Spleen (tissue), 11 donors: ENCODE measurements around the gene SCGB1D1. TPM values are rescaled to one million over a fixed set of nuclear protein-coding genes. Genes with fewer than 3 reads are reported as not detected.

Experiments
- DNase-seq: peaks from one replicate; pipeline ENCODE4 v3.0.0-alpha.2; 2020
- H3K27ac ChIP-seq, 8 donors: fragments of 200-600 bp; sonication (generic) in 7 of 8; 1 replicate in 4 of 8; 2 replicates in 4 of 8; pipeline versions ENCODE4 v1.5.0 to v1.8.0; 2016 to 2021; ENCODE audit warnings: inconsistent platforms in 4 of 8, mild to moderate bottlenecking in 4 of 8, moderate library complexity in 1 of 8
- H3K27me3 ChIP-seq, 7 donors: fragments of 200-600 bp; sonication (generic) in 6 of 7; replicated peaks in 1 of 7; 1 replicate in 4 of 7; 2 replicates in 3 of 7; pipeline versions ENCODE4 v1.5.0 to v1.8.0; 2016 to 2021; ENCODE audit warnings: inconsistent platforms in 3 of 7, mild to moderate bottlenecking in 1 of 7
- H3K36me3 ChIP-seq, 6 donors: fragments of 200-600 bp; sonication (generic) in 5 of 6; 1 replicate in 4 of 6; 2 replicates in 2 of 6; pipeline versions ENCODE4 v1.5.0 to v1.8.0; 2016 to 2021; ENCODE audit warnings: inconsistent platforms in 2 of 6
- H3K4me1 ChIP-seq, 6 donors: fragments of 200-600 bp; sonication (generic) in 5 of 6; 1 replicate in 3 of 6; 2 replicates in 3 of 6; pipeline versions ENCODE4 v1.5.0 to v1.8.0; 2016 to 2021; ENCODE audit warnings: inconsistent platforms in 3 of 6
- H3K4me3 ChIP-seq, 8 donors: fragments of 200-600 bp; sonication (generic) in 7 of 8; 1 replicate in 4 of 8; 2 replicates in 4 of 8; pipeline versions ENCODE4 v1.5.0 to v1.8.0; 2016 to 2021; ENCODE audit warnings: inconsistent platforms in 4 of 8, mild to moderate bottlenecking in 4 of 8, moderate library complexity in 2 of 8
- H3K9me3 ChIP-seq, 8 donors: fragments of 200-600 bp; sonication (generic) in 7 of 8; 1 replicate in 4 of 8; 2 replicates in 4 of 8; pipeline versions ENCODE4 v1.5.0 to v1.8.0; 2016 to 2021; ENCODE audit warnings: inconsistent platforms in 4 of 8
- CTCF ChIP-seq, 11 experiments: fragments of 200-600 bp in 7 of 11; fragments of 450-650 bp in 4 of 11; sonication (generic) in 4 of 11; IDR thresholded peaks in 8 of 11; conservative IDR thresholded peaks in 3 of 11; 1 replicate in 7 of 11; 2 replicates in 4 of 11; pipeline versions ENCODE4 v1.4.0 to v1.8.0; 2016 to 2021; ENCODE audit warnings: antibody characterized with exemption in 11 of 11, inconsistent platforms in 4 of 11, mild to moderate bottlenecking in 1 of 11
- POLR2A ChIP-seq, 3 donors: fragments of 450-650 bp; IDR thresholded peaks; one replicate each; pipeline ENCODE4 v1.5.1; 2017; ENCODE audit warnings: antibody characterized with exemption in 3 of 3, mild to moderate bottlenecking in 1 of 3
- POLR2AphosphoS5 ChIP-seq, 3 donors: sonication (generic); formaldehyde crosslinking; IDR thresholded peaks; one replicate each; pipeline ENCODE4 v1.5.1; 2017; ENCODE audit warnings: antibody characterized with exemption in 3 of 3
- WGBS, 5 donors: extraction: QIAGEN DNeasy Blood & Tissue Kit in 3 of 5; methylation state at CpG; one replicate each; pipeline versions ENCODE4 v1.1.5 to v1.1.7; 2013 to 2018; 5-methylcytosine and 5-hydroxymethylcytosine counted together
- intact Hi-C: fragments of 100-400 bp; cut with DNase I; formaldehyde crosslinking; loops from one replicate; pipeline ENCODE4 v1.15.0; 2023; ENCODE audit warnings: low total_unique reads
- polyA plus RNA-seq, 3 donors: library from polyadenylated mRNA; stranded (reverse); fragments of 200-250 nt; gene quantifications; one replicate each; pipeline ENCODE4 v1.2.1, GENCODE V29; 2013
- total RNA-seq, 7 donors: library from RNA; depleted of rRNA in 3 of 7; stranded (reverse); fragments of >200 nt in 3 of 7; fragmentation: NEBNext Ultra II Directional in 4 of 7; extraction: Animal tissue kit (Norgen Biotek cat#: 25700) in 4 of 7; gene quantifications; one replicate each; pipeline versions ENCODE4 v1.1.0 to v1.2.1, GENCODE V29; 2016 to 2021
- donor health status: healthy with polysubstance abuse.
- donor health status: DM: no; HTN: no; CAD: no; lungs with moderate emphysema.
- donor health status: DM: no; HTN: no; CAD: no.
- donor health status: Bipolar disorder and iron deficiency.
- donor health status: healthy.
- donor health status: DM: no; HTN: no; CAD: no.
- donor health status: DM: yes; HTN: yes; CAD: no.

Gene SCGB1D1
- total and polyA plus RNA-seq, 10 donors = not detected

GRCh38 chr11:62152245-62153086 lies 37.5 kb upstream of the SCGB1D1 start:
- intact Hi-C loops = loop anchor here (10.0 kb wide), 1 partner anchor 62 kb away; no protein-coding TSS in a partner anchor
- peaks cover 3 to 70% (median 53%) of the 10 kb centered on the region in 6 donors for H3K36me3 ChIP-seq
- no peaks in the 10 kb centered on the region for H3K9me3 ChIP-seq
- DNase-seq = peak; percentile 50
- WGBS, 5 donors = 90 to 94% (median 92%) methylated on average over 11 to 14 of the region's 14 CpGs
- H3K27ac ChIP-seq = no peak overlapping the region
- no peak overlapping the region for H3K4me3 ChIP-seq
- no peaks in the 10 kb centered on the region for H3K27me3 ChIP-seq
- H3K4me1 ChIP-seq = no peaks in the 10 kb centered on the region
- TF ChIP-seq CTCF (IDR thresholded peaks at IDR 0.05 in 8 of 11, conservative IDR thresholded peaks at IDR 0.05 in 3 of 11) (no peak), POLR2AphosphoS5 (IDR thresholded peaks at IDR 0.05) (no peak), POLR2A (IDR thresholded peaks at IDR 0.05) (no peak)

- Histone ChIP-seq H3K36me3 (peaks cover 3 to 65% (median 47%) of the 10 kb centered on the region in 6 donors), H3K27ac (no peak overlapping the region), H3K4me1 (no peaks in the 10 kb centered on the region), H3K4me3 (no peak overlapping the region), H3K27me3 (no peaks in the 10 kb centered on the region), H3K9me3 (no peaks in the 10 kb centered on the region)
- TF ChIP-seq POLR2A (IDR thresholded peaks at IDR 0.05) (no peak), POLR2AphosphoS5 (IDR thresholded peaks at IDR 0.05) (no peak), CTCF (IDR thresholded peaks at IDR 0.05 in 8 of 11, conservative IDR thresholded peaks at IDR 0.05 in 3 of 11) (no peak)
- intact Hi-C loops = loop anchor here (10.0 kb wide), 1 partner anchor 62 kb away; no protein-coding TSS in a partner anchor
- DNase-seq = no peak
- 79 to 88% (median 81%) methylated on average over 2 of the region's 2 CpGs for WGBS, 5 donors
Measured at GRCh38 chr11:62153087-62153395, 37.0 kb upstream of the SCGB1D1 start.

GRCh38 chr11:62153617-62154016 lies 36.4 kb upstream of the SCGB1D1 start:
- intact Hi-C loops = loop anchor here (10.0 kb wide), 1 partner anchor 61 kb away; no protein-coding TSS in a partner anchor

More at GRCh38 chr11:62153617-62154016, 36.4 kb upstream of the SCGB1D1 start:
- peak; percentile 10 for DNase-seq
- H3K36me3 ChIP-seq = peaks cover 0 to 59% (median 41%) of the 10 kb centered on the region in 6 donors
- H3K27ac ChIP-seq = no peak overlapping the region
- TF ChIP-seq POLR2A (IDR thresholded peaks at IDR 0.05) (no peak), CTCF (IDR thresholded peaks at IDR 0.05 in 8 of 11, conservative IDR thresholded peaks at IDR 0.05 in 3 of 11) (no peak), POLR2AphosphoS5 (IDR thresholded peaks at IDR 0.05) (no peak)
- 63 to 86% (median 81%) methylated on average over 3 of the region's 3 CpGs for whole genome bisulfite sequencing, 5 donors
- H3K9me3 ChIP-seq = no peaks in the 10 kb centered on the region
- H3K27me3 ChIP-seq = no peaks in the 10 kb centered on the region
- no peaks in the 10 kb centered on the region for H3K4me1 ChIP-seq
- no peak overlapping the region for H3K4me3 ChIP-seq
